Aorta (tissue), 5 donors: Measurements from ENCODE around the gene TSPAN6. TPM values are rescaled to one million over a fixed set of nuclear protein-coding genes. Genes with fewer than 3 reads are reported as not detected.

Source experiments
- ATAC-seq: fragments of 200-7000 bp; cut with Tn5 transposase; one replicate; pipeline ENCODE4 v1.9.1; 2022; ENCODE audit warnings: moderate library complexity; ENCODE audit not compliant: low FRiP score
- DNase-seq, 2 donors: peaks; one replicate each; pipeline ENCODE4 v3.0.0-alpha.2; 2020
- H3K27ac ChIP-seq, 2 donors: one replicate each; pipeline ENCODE4 v1.5.1; 2013; ENCODE audit warnings: low read length in 2 of 2, mild to moderate bottlenecking in 2 of 2, moderate library complexity in 2 of 2, control low read depth in 1 of 2, inconsistent platforms in 1 of 2, low read depth in 1 of 2
- H3K27me3 ChIP-seq, 2 donors: one replicate each; pipeline ENCODE4 v1.6.1; 2013; ENCODE audit warnings: control low read depth in 1 of 2, low read length in 1 of 2, mild to moderate bottlenecking in 1 of 2, moderate library complexity in 1 of 2; ENCODE audit not compliant: insufficient read depth in 2 of 2, control insufficient read depth in 1 of 2
- H3K36me3 ChIP-seq, 2 donors: one replicate each; pipeline ENCODE4 v1.6.1; 2013; ENCODE audit warnings: control low read depth in 1 of 2, low read length in 1 of 2, mild to moderate bottlenecking in 1 of 2; ENCODE audit not compliant: insufficient read depth in 2 of 2, control insufficient read depth in 1 of 2
- H3K4me1 ChIP-seq, 2 donors: one replicate each; pipeline ENCODE4 v1.6.1; 2013; ENCODE audit warnings: low read length in 2 of 2, control low read depth in 1 of 2, mild to moderate bottlenecking in 1 of 2, moderate library complexity in 1 of 2; ENCODE audit not compliant: insufficient read depth in 2 of 2, control insufficient read depth in 1 of 2
- H3K4me3 ChIP-seq, 2 donors: one replicate each; pipeline ENCODE4 v1.5.1; 2013; ENCODE audit warnings: low read length in 2 of 2, control low read depth in 1 of 2, mild to moderate bottlenecking in 1 of 2
- H3K9me3 ChIP-seq: one replicate; pipeline ENCODE4 v1.6.1; 2013; ENCODE audit warnings: mild to moderate bottlenecking, low read length; ENCODE audit not compliant: control insufficient read depth
- WGBS, 2 donors: extraction: QIAGEN DNeasy Blood & Tissue Kit; methylation state at CpG; one replicate each; pipeline ENCODE4 v1.1.7; 2013; 5-methylcytosine and 5-hydroxymethylcytosine counted together
- intact Hi-C, 2 donors: fragments of 100-400 bp; cut with DNase I; formaldehyde crosslinking; loops; one replicate each; pipeline versions ENCODE4 v1.14.2 to v1.15.0; 2022
- polyA plus RNA-seq, 2 donors: library from polyadenylated mRNA; stranded (reverse); fragments of 200-250 nt; gene quantifications; one replicate each; pipeline ENCODE4 v1.2.3, GENCODE V29; 2013
- total RNA-seq, 2 donors: library from RNA; stranded (reverse); fragmentation: NEBNext Ultra II Directional; extraction: Animal tissue kit (Norgen Biotek cat#: 25700); gene quantifications; one replicate each; pipeline ENCODE4 v1.2.1, GENCODE V29; 2021
- donor health status: healthy with polysubstance abuse.
- donor health status: Bipolar disorder and iron deficiency.
- donor health status: DM: no; HTN: no; CAD: no.
- donor health status: DM: no; HTN: no; CAD: no.
- donor health status: DM: yes; HTN: yes; CAD: no.

The TSPAN6 gene
- total and polyA plus RNA-seq, 4 donors: 5.6 to 12.2 (median 9.2) TPM

DNA sequence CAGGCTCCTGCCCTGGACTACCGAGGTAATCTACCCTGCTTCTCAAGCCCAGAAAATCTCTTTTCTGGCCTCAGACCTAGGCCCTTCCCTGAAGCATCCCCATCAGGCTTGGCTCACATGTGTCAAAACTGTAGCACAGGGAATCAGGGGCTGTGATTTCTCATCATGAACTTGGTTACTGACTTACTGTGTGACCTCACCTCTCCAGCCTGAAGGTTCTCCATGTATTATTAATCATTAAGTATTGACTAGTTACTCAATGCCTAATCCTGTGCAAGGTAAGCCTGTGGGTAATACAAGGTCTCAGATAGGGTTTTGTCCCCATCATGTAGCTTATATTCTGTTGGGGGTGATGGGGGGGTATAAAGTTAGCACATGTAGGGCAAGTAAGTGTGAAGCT lies 14.2 kb upstream of the TSPAN6 start:
- no peak for DNase-seq
- no peak overlapping the region for H3K27ac ChIP-seq
- no peaks in the 10 kb centered on the region for H3K27me3 ChIP-seq
- WGBS, 2 donors: 91 to 97% methylated on average over 1 of the region's 1 CpG
- H3K4me3 ChIP-seq: no peak overlapping the region
- intact Hi-C loops: no loop called here
- ATAC-seq: no peak
- H3K4me1 ChIP-seq: no peaks in the 10 kb centered on the region
- H3K9me3 ChIP-seq: no peaks in the 10 kb centered on the region
- no peaks in the 10 kb centered on the region for H3K36me3 ChIP-seq

DNA sequence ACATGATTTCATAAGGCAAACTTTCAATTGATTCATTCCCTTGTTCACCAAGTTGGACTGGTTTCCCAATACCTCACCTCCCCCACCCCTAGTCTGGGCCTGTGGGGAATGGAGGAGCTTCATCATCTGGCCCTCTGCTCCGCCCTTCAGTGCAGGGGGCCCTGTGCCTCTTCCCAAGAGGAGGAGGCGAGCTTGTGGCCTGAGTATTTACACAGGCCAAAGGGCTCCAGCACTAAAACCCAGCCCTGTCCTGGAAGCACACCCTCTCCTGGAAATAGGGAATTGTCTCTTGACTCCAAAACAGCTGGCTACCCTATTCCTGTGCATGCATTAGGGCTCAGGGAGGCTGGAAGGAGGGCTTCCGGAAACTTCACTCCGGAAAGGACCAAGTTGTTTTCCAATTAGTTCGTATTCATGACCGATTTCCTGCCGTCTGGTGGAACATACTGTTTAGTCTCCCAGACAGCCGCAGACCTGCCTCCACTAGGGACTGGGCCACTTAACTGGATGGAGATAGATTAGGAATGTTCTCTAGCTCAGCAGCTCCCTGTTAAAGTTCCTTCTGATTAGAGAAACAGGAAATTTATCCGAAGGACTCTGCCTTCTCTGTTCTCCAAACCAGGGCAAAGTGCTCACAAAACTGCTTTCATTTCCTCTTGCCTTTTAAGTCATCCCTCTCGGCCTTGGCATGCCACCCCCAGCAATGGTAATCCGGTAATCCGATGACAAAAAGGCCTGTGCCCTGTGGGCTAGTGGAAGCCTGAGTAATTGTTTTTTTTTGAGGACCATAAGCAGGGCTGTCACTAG lies 13.1 kb upstream of the TSPAN6 start:
- peak overlapping the region in 1 of 2 donors; percentile 46 for H3K27ac ChIP-seq
- no peaks in the 10 kb centered on the region for H3K36me3 ChIP-seq
- H3K9me3 ChIP-seq: no peaks in the 10 kb centered on the region
- DNase-seq (peak; percentile 64 to 76), ATAC-seq (peak; percentile 86)
- H3K4me1 ChIP-seq: no peaks in the 10 kb centered on the region
- WGBS, 2 donors: 46 to 50% methylated on average over 12 of the region's 12 CpGs
- no peak overlapping the region for H3K4me3 ChIP-seq
- intact Hi-C loops: no loop called here
- H3K27me3 ChIP-seq: no peaks in the 10 kb centered on the region

DNA sequence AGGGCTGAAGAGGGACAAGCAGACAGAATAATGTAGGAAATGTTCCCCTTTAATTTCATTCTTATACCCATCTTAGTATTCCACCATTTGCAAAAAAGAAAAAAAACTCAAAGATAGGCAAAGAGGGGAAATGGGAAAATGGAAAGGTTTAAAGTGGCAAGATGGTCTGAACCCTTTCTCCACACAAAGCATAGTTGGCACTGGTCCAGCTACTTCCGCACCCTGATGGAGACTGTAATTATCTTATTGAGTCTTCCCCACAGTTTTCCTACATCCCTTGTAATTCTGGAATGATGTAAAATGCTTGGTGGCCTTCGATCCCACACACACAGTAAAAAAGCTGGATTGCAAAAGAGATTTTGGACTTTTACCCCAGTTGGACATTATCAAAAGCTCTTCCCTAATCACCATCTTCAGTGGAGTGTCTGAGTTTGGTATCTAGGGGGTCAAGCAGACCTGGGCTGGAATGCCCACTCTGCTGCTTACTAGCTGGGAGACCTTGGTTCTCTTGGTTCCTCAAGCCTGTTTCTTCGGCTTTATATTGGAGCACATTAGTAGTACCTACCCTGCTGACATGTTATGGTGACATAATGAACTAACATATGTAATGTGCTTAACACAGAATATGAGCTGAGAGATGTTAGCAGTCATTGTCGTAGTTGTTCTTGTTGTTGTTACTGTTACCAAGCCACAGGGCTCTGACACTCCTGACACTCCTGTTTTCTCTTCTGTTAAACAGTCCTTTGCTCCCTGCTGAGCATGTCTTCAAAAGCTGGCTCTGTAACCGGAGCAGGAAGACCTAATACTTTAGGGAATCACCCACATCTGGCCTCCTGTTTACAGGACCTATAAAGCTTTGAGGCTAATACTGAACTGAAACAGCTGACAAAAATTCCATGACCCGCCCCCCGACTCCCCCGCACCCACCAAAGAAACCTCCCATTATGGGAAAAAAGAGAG lies 12.1 kb upstream of the TSPAN6 start:
- no peak overlapping the region for H3K4me3 ChIP-seq
- 66 to 71% methylated on average over 8 of the region's 8 CpGs for WGBS, 2 donors
- ATAC-seq: peak; percentile 9

DNA sequence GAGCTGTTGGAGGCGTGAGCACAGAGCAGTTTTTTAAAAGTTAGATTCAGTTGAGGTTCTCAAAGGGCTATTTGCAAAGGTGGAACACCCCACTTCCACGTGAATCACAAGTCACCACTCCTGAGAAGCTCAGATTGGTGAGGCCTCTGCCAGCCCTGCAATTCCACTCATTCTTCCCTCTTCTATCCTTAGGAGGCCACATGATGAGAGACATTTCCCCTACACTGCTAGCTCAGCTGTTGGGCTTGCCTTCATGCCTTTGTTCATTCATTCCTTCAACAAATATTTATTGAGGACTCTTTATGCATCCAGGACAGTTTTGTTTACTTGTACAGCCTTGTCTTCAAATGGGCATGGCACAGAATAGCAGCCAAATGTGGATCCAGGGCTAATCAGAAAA lies 11.1 kb upstream of the TSPAN6 start:
- no peak overlapping the region for H3K27ac ChIP-seq
- ATAC-seq: no peak
- DNase-seq: no peak
- H3K27me3 ChIP-seq: no peaks in the 10 kb centered on the region
- H3K9me3 ChIP-seq: no peaks in the 10 kb centered on the region
- WGBS, 2 donors: 45 to 95% methylated on average over 2 of the region's 2 CpGs
- no peaks in the 10 kb centered on the region for H3K4me1 ChIP-seq
- H3K4me3 ChIP-seq: no peak overlapping the region
- H3K36me3 ChIP-seq: no peaks in the 10 kb centered on the region
- intact Hi-C loops: no loop called here

More for the DNA sequence above, 12.1 kb upstream of the TSPAN6 start:
- intact Hi-C loops: no loop called here
- Histone ChIP-seq H3K9me3 (no peaks in the 10 kb centered on the region), H3K4me1 (no peaks in the 10 kb centered on the region), H3K36me3 (no peaks in the 10 kb centered on the region), H3K27ac (peak overlapping the region in 1 of 2 donors; percentile 50), H3K27me3 (no peaks in the 10 kb centered on the region)
- DNase-seq: no peak

DNA sequence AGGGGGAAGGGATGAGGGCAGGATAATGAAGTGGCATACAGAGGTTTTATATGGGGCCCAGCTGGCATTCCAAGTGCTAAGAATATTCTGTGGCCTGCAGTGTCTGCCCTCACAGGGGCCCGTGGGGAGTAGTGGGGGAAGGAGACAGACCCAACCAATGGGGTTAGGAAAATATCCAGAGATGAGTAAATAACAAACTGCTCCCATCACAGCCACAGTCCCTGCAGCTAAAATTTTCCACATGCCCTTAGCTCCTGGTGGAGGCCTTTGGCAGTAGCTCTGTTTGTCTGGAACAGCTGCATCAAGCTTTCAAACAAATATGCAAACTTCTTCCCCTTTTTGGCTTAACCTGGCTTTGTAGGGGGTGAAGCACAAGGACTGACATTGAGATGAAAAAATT lies 10.5 kb upstream of the TSPAN6 start:
- H3K4me3 ChIP-seq: no peak overlapping the region

DNA sequence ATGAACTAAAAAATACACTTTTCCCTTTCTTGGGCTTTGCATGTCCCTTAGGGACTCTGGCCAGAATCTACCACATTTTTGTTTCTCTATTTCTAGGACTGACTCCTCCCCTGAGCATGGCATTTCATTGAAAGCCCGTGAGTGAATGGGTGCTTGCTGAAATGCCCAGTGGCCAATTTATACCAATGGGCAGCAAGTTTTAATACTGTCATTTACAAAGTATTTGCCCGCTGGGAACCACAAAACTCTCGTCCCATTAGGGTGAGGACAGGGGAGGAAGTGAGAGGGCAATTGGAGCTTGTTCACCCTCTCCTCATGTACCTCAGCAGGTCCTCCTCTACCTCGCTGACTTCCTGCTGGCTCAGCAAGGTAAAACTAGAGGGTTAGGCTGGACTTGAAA lies 8.5 kb upstream of the TSPAN6 start:
- no peaks in the 10 kb centered on the region for H3K9me3 ChIP-seq
- peak overlapping the region in 1 of 2 donors; percentile 32 for H3K4me3 ChIP-seq
- WGBS, 2 donors: 25 to 31% methylated on average over 4 of the region's 4 CpGs
- H3K27me3 ChIP-seq: no peaks in the 10 kb centered on the region
- DNase-seq (no peak), ATAC-seq (no peak)
- H3K36me3 ChIP-seq: no peaks in the 10 kb centered on the region
- intact Hi-C loops: no loop called here
- H3K27ac ChIP-seq: no peak overlapping the region
- H3K4me1 ChIP-seq: no peaks in the 10 kb centered on the region

More for the DNA sequence above, 10.5 kb upstream of the TSPAN6 start:
- Histone ChIP-seq H3K27ac (no peak overlapping the region), H3K27me3 (no peaks in the 10 kb centered on the region), H3K4me1 (no peaks in the 10 kb centered on the region), H3K9me3 (no peaks in the 10 kb centered on the region), H3K36me3 (no peaks in the 10 kb centered on the region)
- intact Hi-C loops: no loop called here
- ATAC-seq (no peak), DNase-seq (no peak)
- 13 to 28% methylated on average over 1 of the region's 1 CpG for WGBS, 2 donors

DNA sequence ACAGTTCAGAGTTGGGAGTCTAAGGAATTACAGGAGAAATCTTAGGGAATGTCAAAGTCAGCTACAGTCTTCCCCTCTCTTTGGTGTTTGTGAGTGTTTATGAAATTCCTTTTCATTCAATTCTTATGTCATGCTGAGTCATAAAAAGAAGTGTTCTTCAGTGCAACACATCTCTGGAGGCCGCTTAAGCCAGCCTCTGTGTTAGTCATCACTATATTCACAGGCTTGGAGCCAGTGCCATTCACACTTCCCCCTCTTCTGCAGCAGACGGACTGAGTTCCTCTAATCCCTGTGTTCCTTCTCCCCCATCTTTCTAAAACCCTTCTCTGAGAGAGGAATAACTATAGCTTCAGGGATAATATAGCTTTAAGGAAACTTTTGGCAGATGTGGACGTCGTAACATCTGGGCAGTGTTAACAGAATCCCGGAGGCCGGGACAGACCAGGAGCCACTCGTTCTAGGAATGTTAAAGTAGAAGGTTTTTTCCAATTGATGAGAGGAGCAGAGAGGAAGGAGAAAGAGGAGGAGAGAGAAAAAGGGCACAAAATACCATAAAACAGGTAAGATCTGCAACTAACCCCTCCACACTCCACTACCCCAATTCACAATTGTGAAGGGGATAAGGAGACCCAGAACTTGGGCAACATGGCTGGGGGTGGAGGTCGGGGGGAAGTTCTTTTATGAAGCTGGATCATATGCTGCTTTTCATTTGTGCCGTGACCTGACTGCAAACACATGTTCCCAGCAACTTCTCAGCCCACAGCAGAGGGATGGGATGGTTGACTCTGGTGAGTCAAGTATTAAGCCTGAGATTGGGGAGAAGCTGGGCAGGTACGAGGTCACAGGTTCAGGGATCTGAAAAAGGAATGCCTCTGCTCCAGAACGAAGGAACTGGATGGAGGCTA lies 7.6 kb upstream of the TSPAN6 start, which contains the start of gene SRPX2:
Gene SRPX2, plus strand, starts transcription at position 244 of the 905 bp plus-strand sequence. CDS start 2,124 bp downstream, outside the sequence.
- Histone ChIP-seq H3K9me3 (no peaks in the 10 kb centered on the region), H3K27ac (peak within 1 kb of the TSS in 1 of 2 donors; percentile 75), H3K4me1 (no peaks in the 10 kb centered on the region), H3K36me3 (no peaks in the 10 kb centered on the region), H3K27me3 (no peaks in the 10 kb centered on the region), H3K4me3 (peak within 1 kb of the TSS in 1 of 2 donors; percentile 48)
- intact Hi-C loops: no loop called here
- 7 to 22% methylated on average over 11 of the region's 11 CpGs for WGBS, 2 donors
- peak in 1 of 2 donors; percentile 69 for DNase-seq
- peak; percentile 88 for ATAC-seq

DNA sequence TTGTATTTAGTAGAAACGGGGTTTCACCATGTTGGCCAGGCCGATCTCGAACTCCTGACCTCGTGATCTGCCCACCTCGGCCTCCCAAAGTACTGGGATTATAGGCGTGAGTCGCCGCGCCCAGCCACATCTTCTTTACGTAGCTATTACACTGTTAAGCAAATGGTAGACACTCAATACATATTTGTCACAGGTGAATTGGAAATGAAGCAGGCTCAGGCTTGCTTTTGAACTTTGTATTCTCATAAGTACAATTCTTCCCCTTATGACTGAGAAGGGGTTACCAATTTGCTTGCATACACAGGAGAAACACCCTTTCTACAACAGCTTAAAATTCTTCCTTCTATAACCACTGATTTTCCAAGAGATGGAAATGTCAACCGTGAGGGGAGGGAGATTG lies 6.6 kb upstream of the TSPAN6 start:
- no peaks in the 10 kb centered on the region for H3K27me3 ChIP-seq
- no peaks in the 10 kb centered on the region for H3K36me3 ChIP-seq
- H3K27ac ChIP-seq: no peak overlapping the region
- ATAC-seq (no peak), DNase-seq (no peak)
- intact Hi-C loops: no loop called here
- no peak overlapping the region for H3K4me3 ChIP-seq
- H3K4me1 ChIP-seq: no peaks in the 10 kb centered on the region
- 79 to 95% methylated on average over 11 of the region's 11 CpGs for WGBS, 2 donors
- H3K9me3 ChIP-seq: no peaks in the 10 kb centered on the region
